Measurements from ENCODE around the gene ANKS3.

Gene ANKS3

DNA sequence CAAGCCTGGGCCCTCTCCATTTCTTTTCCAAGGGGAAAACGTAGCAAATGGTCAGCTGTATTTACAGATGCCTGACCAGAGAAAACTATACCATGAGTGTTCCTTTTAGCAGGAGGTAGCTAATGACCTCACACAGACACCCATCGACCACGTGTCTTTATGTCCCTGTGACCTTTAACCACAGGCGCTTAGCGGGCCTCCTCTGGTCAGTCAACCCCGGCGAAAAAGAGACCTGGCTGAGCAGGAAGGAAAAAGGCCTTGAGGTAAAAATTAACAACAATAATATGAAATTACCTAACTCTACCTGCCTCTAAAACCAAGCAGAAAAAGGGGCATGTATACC is 31.6 kb downstream of the ANKS3 start:
- H3K4me1 ChIP-seq (ENCODE audit: control insufficient read depth, insufficient read depth, low read length): peaks cover 2% of the 10 kb centered on the region
- no peaks in the 10 kb centered on the region for H3K9me3 ChIP-seq (ENCODE audit: control insufficient read depth in 2 of 2, low read length in 2 of 2)
- no peaks in the 10 kb centered on the region for H3K27me3 ChIP-seq (ENCODE audit: control insufficient read depth in 1 of 2, insufficient read depth in 2 of 2, low read length in 2 of 2)
- peaks cover 39 to 47% of the 10 kb centered on the region in 2 donors for H3K36me3 ChIP-seq (ENCODE audit: control insufficient read depth in 2 of 2, insufficient read depth in 2 of 2, low read length in 2 of 2)
- no peak overlapping the region for H3K4me3 ChIP-seq (ENCODE audit: low read length in 2 of 2)
- no peak overlapping the region for H3K27ac ChIP-seq (ENCODE audit: low read length)
- no peak overlapping the region for H3K9ac ChIP-seq (ENCODE audit: low read length in 2 of 2)

GRCh38 chr16:4701791-4702465 is 32.1 kb downstream of the ANKS3 start:
- no peaks in the 10 kb centered on the region for H3K9me3 ChIP-seq (ENCODE audit: control insufficient read depth in 2 of 2, low read length in 2 of 2)
- peaks cover 2% of the 10 kb centered on the region for H3K4me1 ChIP-seq (ENCODE audit: control insufficient read depth, insufficient read depth, low read length)
- no peak overlapping the region for H3K9ac ChIP-seq (ENCODE audit: low read length in 2 of 2)
- peaks cover 38 to 46% of the 10 kb centered on the region in 2 donors for H3K36me3 ChIP-seq (ENCODE audit: control insufficient read depth in 2 of 2, insufficient read depth in 2 of 2, low read length in 2 of 2)
- H3K4me3 ChIP-seq (ENCODE audit: low read length in 2 of 2): no peak overlapping the region
- no peak overlapping the region for H3K27ac ChIP-seq (ENCODE audit: low read length)
- H3K27me3 ChIP-seq (ENCODE audit: control insufficient read depth in 1 of 2, insufficient read depth in 2 of 2, low read length in 2 of 2): no peaks in the 10 kb centered on the region

DNA sequence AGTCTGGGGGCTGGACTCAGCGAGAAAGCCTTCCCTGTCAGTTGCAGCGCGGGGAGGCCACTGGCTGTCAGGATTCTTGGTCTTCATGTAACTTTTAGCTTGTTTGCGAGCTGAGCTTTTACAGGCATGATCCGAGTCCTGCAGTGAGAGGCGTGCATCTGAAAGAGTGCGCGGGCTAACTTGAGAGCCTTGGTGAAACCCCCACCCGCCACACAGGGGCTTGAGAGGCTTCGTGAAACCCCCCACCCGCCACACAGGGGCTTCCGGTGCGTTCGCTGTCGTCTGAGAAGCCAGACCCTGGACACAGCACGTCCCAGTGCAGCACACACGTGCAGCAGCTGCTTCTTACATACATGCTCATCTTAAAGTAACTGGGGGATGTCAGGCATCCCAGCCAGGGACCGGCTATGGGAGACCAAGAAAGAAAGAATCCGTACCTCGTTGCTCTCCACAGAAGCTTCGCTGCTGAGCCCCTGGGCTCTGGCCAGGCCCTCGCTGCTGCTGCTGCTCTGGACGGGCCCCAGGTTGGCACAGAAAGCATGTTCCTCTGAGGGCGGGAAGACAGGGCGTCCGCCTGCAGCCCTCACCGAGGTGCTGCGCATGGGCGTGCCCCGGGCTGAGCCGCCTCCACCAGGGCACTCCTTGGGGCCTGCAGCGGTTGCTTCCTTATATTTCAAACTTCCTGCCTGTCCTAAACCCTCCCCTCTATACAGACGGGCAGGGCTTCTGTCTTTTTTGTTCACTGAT is 32.9 kb downstream of the ANKS3 start:
- no peak overlapping the region for H3K9ac ChIP-seq (ENCODE audit: low read length in 2 of 2)

GRCh38 chr16:4700380-4700996 is 33.6 kb downstream of the ANKS3 start:
- no peak overlapping the region for H3K27ac ChIP-seq (ENCODE audit: low read length)
- H3K36me3 ChIP-seq (ENCODE audit: control insufficient read depth in 2 of 2, insufficient read depth in 2 of 2, low read length in 2 of 2): peaks cover 38 to 53% of the 10 kb centered on the region in 2 donors
- H3K4me3 ChIP-seq (ENCODE audit: low read length in 2 of 2): no peak overlapping the region
- no peaks in the 10 kb centered on the region for H3K27me3 ChIP-seq (ENCODE audit: control insufficient read depth in 1 of 2, insufficient read depth in 2 of 2, low read length in 2 of 2)
- H3K9me3 ChIP-seq (ENCODE audit: control insufficient read depth in 2 of 2, low read length in 2 of 2): no peaks in the 10 kb centered on the region
- H3K4me1 ChIP-seq (ENCODE audit: control insufficient read depth, insufficient read depth, low read length): peaks cover 6% of the 10 kb centered on the region
- H3K9ac ChIP-seq (ENCODE audit: low read length in 2 of 2): no peak overlapping the region

More for the DNA sequence above, 32.9 kb downstream of the ANKS3 start:
- no peak overlapping the region for H3K27ac ChIP-seq (ENCODE audit: low read length)
- H3K4me1 ChIP-seq (ENCODE audit: control insufficient read depth, insufficient read depth, low read length): peaks cover 2% of the 10 kb centered on the region
- no peaks in the 10 kb centered on the region for H3K9me3 ChIP-seq (ENCODE audit: control insufficient read depth in 2 of 2, low read length in 2 of 2)
- H3K4me3 ChIP-seq (ENCODE audit: low read length in 2 of 2): no peak overlapping the region
- H3K36me3 ChIP-seq (ENCODE audit: control insufficient read depth in 2 of 2, insufficient read depth in 2 of 2, low read length in 2 of 2): peaks cover 35 to 46% of the 10 kb centered on the region in 2 donors
- H3K27me3 ChIP-seq (ENCODE audit: control insufficient read depth in 1 of 2, insufficient read depth in 2 of 2, low read length in 2 of 2): no peaks in the 10 kb centered on the region

GRCh38 chr16:4699046-4699556 is 35.0 kb downstream of the ANKS3 start:
- no peak overlapping the region for H3K9ac ChIP-seq (ENCODE audit: low read length in 2 of 2)
- H3K9me3 ChIP-seq (ENCODE audit: control insufficient read depth in 2 of 2, low read length in 2 of 2): no peaks in the 10 kb centered on the region
- H3K27me3 ChIP-seq (ENCODE audit: control insufficient read depth in 1 of 2, insufficient read depth in 2 of 2, low read length in 2 of 2): no peaks in the 10 kb centered on the region
- H3K36me3 ChIP-seq (ENCODE audit: control insufficient read depth in 2 of 2, insufficient read depth in 2 of 2, low read length in 2 of 2): peaks cover 34 to 46% of the 10 kb centered on the region in 2 donors
- H3K4me3 ChIP-seq (ENCODE audit: low read length in 2 of 2): no peak overlapping the region
- peaks cover 17% of the 10 kb centered on the region for H3K4me1 ChIP-seq (ENCODE audit: control insufficient read depth, insufficient read depth, low read length)
- H3K27ac ChIP-seq (ENCODE audit: low read length): no peak overlapping the region

- H3K36me3 ChIP-seq (ENCODE audit: control insufficient read depth in 2 of 2, insufficient read depth in 2 of 2, low read length in 2 of 2): peaks cover 31 to 41% of the 10 kb centered on the region in 2 donors
- H3K4me3 ChIP-seq (ENCODE audit: low read length in 2 of 2): no peak overlapping the region
- H3K27me3 ChIP-seq (ENCODE audit: control insufficient read depth in 1 of 2, insufficient read depth in 2 of 2, low read length in 2 of 2): no peaks in the 10 kb centered on the region
- H3K9ac ChIP-seq (ENCODE audit: low read length in 2 of 2): no peak overlapping the region
- no peaks in the 10 kb centered on the region for H3K9me3 ChIP-seq (ENCODE audit: control insufficient read depth in 2 of 2, low read length in 2 of 2)
- H3K4me1 ChIP-seq (ENCODE audit: control insufficient read depth, insufficient read depth, low read length): peaks cover 19% of the 10 kb centered on the region
- H3K27ac ChIP-seq (ENCODE audit: low read length): no peak overlapping the region
These were observed 35.6 kb downstream of the ANKS3 start for GRCh38 chr16:4698321-4699045.

DNA sequence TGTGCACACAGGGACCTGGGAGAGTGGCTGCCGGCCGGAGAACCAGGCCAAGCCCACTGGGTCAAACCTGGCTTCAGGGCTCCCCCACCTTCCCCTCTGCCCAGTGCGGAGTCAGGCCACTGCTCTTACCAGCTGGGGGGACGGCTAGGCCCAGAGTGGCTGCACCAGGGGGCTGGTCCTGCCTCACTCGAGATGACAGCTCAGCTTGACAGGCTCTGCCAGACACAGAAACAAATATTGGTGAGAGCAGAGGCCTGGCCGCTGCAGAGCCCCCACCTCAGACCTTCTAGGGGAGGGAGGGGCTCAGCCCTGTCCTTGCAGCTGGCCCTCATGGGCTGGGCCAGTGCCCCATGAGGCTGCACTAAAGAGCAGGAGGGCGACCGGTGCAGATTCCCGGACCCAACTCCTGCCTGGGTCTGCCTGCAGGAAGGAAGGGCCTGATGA is 36.2 kb downstream of the ANKS3 start:
- Histone ChIP-seq H3K36me3 (ENCODE audit: control insufficient read depth in 2 of 2, insufficient read depth in 2 of 2, low read length in 2 of 2) (peaks cover 29 to 41% of the 10 kb centered on the region in 2 donors), H3K4me1 (ENCODE audit: control insufficient read depth, insufficient read depth, low read length) (peaks cover 23% of the 10 kb centered on the region), H3K9ac (ENCODE audit: low read length in 2 of 2) (no peak overlapping the region), H3K9me3 (ENCODE audit: control insufficient read depth in 2 of 2, low read length in 2 of 2) (no peaks in the 10 kb centered on the region), H3K27me3 (ENCODE audit: control insufficient read depth in 1 of 2, insufficient read depth in 2 of 2, low read length in 2 of 2) (no peaks in the 10 kb centered on the region), H3K27ac (ENCODE audit: low read length) (no peak overlapping the region), H3K4me3 (ENCODE audit: low read length in 2 of 2) (no peak overlapping the region)

GRCh38 chr16:4696905-4697847 is 36.9 kb downstream of the ANKS3 start:
- Histone ChIP-seq H3K4me1 (ENCODE audit: control insufficient read depth, insufficient read depth, low read length) (peaks cover 28% of the 10 kb centered on the region), H3K36me3 (ENCODE audit: control insufficient read depth in 2 of 2, insufficient read depth in 2 of 2, low read length in 2 of 2) (peaks cover 27 to 39% of the 10 kb centered on the region in 2 donors), H3K27me3 (ENCODE audit: control insufficient read depth in 1 of 2, insufficient read depth in 2 of 2, low read length in 2 of 2) (no peaks in the 10 kb centered on the region), H3K9me3 (ENCODE audit: control insufficient read depth in 2 of 2, low read length in 2 of 2) (no peaks in the 10 kb centered on the region), H3K27ac (ENCODE audit: low read length) (no peak overlapping the region), H3K4me3 (ENCODE audit: low read length in 2 of 2) (no peak overlapping the region), H3K9ac (ENCODE audit: low read length in 2 of 2) (no peak overlapping the region)

DNA sequence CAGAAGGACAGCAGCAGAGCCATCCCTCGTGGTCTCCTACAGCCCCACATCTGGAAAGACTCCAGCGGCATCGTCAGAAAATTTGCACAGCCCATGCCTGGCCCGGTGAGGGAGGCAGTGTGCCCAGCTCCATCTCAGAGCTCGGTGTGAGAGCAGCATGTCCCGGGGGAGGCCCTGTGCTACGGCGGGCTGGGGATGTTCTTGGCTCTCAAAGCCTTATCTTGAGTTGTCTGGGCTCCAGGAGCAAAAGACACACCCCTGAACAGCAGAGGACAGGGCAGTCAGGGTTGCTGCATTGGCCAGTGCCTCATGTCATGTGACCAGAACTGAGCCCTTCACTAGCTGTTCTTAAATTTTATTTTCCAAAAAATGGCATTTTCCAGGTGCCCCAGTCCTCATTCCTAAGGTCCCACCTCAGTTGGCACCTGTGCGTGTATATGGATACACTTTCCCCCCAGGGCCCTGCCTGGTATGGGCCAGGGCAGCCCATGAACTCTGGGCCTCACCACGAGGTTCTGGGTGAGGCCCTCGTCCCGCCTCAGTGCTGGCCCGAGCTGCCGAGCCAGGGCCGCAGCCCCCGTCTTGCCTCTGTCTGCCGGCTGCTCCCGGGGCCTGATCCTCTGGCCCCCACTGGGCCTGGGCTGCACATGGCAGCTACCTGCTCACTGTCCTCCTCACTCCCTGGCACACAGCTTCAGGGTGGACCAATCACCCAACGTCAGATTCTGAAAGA is 37.7 kb downstream of the ANKS3 start:
- no peak overlapping the region for H3K9ac ChIP-seq (ENCODE audit: low read length in 2 of 2)
- no peaks in the 10 kb centered on the region for H3K9me3 ChIP-seq (ENCODE audit: control insufficient read depth in 2 of 2, low read length in 2 of 2)
- no peaks in the 10 kb centered on the region for H3K27me3 ChIP-seq (ENCODE audit: control insufficient read depth in 1 of 2, insufficient read depth in 2 of 2, low read length in 2 of 2)
- H3K36me3 ChIP-seq (ENCODE audit: control insufficient read depth in 2 of 2, insufficient read depth in 2 of 2, low read length in 2 of 2): peaks cover 27 to 38% of the 10 kb centered on the region in 2 donors
- no peak overlapping the region for H3K4me3 ChIP-seq (ENCODE audit: low read length in 2 of 2)
- H3K4me1 ChIP-seq (ENCODE audit: control insufficient read depth, insufficient read depth, low read length): peaks cover 28% of the 10 kb centered on the region
- no peak overlapping the region for H3K27ac ChIP-seq (ENCODE audit: low read length)

Measured in stomach smooth muscle (tissue), 2 donors.